ENCODE results near the gene GFOD1.
"Not testable (repeated sequence)": the region's sequence is repeated elsewhere in the genome, so short reads cannot be mapped to it uniquely, and the experiment has no call there.

The GFOD1 gene

DNA sequence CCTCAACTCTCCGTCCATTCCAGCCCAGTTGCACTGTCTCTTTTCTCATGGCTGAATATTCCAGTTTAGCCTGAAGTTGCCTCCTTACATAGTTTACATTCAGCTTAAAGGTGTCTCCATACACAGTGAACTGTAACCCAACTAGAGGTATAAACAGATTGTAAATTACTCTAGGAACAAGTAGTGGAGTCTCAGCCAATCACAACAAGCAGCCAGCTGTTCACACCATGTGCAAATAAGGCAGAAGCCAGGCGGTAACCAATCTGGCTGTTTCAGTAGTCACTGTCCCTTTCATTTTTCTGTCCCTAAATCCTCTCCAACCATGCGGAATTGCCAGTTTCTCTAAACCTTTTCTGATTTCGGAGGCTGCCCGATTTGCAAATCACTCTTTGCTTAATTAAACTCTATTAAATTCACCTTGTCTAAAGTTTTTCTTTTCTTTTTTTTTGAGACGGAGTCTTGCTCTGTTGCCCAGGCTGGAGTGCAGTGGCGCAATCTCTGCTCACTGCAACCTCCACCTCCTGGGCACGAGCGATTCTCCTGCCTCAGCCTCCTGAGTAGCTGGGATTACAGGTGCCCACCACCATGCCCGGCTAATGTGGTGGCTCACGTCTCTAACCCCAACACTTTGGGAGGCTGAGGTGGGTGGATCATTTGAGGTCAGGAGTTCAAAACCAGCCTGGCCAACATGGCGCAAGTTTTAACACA lies 37.6 kb upstream of the GFOD1 start:
- H3K4me1 ChIP-seq (ENCODE audit: control insufficient read depth, insufficient read depth, low read length): peaks cover 7% of the 10 kb centered on the region
- H3K9ac ChIP-seq (ENCODE audit: low read depth, low read length): no peak overlapping the region

DNA sequence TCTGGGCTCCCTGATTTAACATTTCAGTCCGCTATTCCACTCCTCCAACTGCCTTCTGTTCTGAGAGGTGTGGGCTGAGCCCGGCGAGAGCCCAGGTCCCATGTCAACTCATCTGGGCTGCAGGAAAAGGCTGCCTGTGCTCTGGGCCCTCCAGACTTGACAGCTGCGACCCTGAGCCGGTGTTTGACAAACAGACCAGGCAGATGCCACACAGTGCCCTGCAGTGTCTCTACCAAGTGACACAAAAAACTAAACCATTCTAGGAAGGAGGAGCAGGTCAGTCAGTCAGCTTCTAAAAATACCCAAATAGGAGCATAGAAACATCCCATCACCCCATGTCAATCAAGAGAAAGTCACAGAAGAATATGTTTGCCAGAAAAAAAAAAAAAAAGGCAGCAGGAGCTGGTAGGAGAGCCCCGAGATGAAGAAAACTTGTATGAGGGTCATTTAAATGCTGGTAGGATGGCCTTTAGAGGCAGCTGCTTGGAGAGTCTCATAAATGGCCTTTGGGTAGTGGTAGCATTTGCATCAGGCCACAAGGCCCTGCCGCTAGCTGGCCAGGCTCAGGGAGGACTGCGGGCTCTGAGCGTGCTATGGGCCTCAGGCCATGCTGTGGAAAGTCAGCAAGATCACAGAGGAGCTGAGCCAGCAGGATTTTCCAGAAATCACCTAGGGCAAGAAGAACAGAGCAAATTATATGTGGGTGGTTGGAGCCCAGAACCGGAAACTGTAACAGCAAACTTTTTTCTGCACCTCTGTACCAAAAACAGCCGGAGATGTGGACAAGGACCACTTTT lies 36.6 kb upstream of the GFOD1 start:
- H3K4me1 ChIP-seq (ENCODE audit: control insufficient read depth, insufficient read depth, low read length): peaks cover 4% of the 10 kb centered on the region
- no peak overlapping the region for H3K9ac ChIP-seq (ENCODE audit: low read depth, low read length)
- no peaks in the 10 kb centered on the region for H3K36me3 ChIP-seq (ENCODE audit: control insufficient read depth, insufficient read depth, low read length)
- no peaks in the 10 kb centered on the region for H3K27me3 ChIP-seq (ENCODE audit: control insufficient read depth, insufficient read depth, low read length)
- no peak overlapping the region for H3K4me3 ChIP-seq (ENCODE audit: low read depth, low read length)
- no peaks in the 10 kb centered on the region for H3K9me3 ChIP-seq (ENCODE audit: control insufficient read depth, insufficient read depth, low read length)

More for the DNA sequence above, 37.6 kb upstream of the GFOD1 start:
- Histone ChIP-seq H3K27me3 (ENCODE audit: control insufficient read depth, insufficient read depth, low read length) (no peaks in the 10 kb centered on the region), H3K4me3 (ENCODE audit: low read depth, low read length) (no peak overlapping the region), H3K9me3 (ENCODE audit: control insufficient read depth, insufficient read depth, low read length) (no peaks in the 10 kb centered on the region), H3K36me3 (ENCODE audit: control insufficient read depth, insufficient read depth, low read length) (no peaks in the 10 kb centered on the region)

- H3K9ac ChIP-seq (ENCODE audit: low read depth, low read length): no peak overlapping the region
- no peaks in the 10 kb centered on the region for H3K27me3 ChIP-seq (ENCODE audit: control insufficient read depth, insufficient read depth, low read length)
- no peaks in the 10 kb centered on the region for H3K9me3 ChIP-seq (ENCODE audit: control insufficient read depth, insufficient read depth, low read length)
- no peak overlapping the region for H3K4me3 ChIP-seq (ENCODE audit: low read depth, low read length)
- H3K4me1 ChIP-seq (ENCODE audit: control insufficient read depth, insufficient read depth, low read length): no peaks in the 10 kb centered on the region
- H3K36me3 ChIP-seq (ENCODE audit: control insufficient read depth, insufficient read depth, low read length): no peaks in the 10 kb centered on the region
These were observed 35.3 kb upstream of the GFOD1 start for GRCh38 chr6:13522656-13523055.

GRCh38 chr6:13519839-13520238 lies 32.4 kb upstream of the GFOD1 start:
- H3K9ac ChIP-seq (ENCODE audit: low read depth, low read length): no peak overlapping the region
- H3K4me3 ChIP-seq (ENCODE audit: low read depth, low read length): no peak overlapping the region
- H3K36me3 ChIP-seq (ENCODE audit: control insufficient read depth, insufficient read depth, low read length): no peaks in the 10 kb centered on the region
- no peaks in the 10 kb centered on the region for H3K4me1 ChIP-seq (ENCODE audit: control insufficient read depth, insufficient read depth, low read length)
- H3K27me3 ChIP-seq (ENCODE audit: control insufficient read depth, insufficient read depth, low read length): no peaks in the 10 kb centered on the region
- H3K9me3 ChIP-seq (ENCODE audit: control insufficient read depth, insufficient read depth, low read length): no peaks in the 10 kb centered on the region

DNA sequence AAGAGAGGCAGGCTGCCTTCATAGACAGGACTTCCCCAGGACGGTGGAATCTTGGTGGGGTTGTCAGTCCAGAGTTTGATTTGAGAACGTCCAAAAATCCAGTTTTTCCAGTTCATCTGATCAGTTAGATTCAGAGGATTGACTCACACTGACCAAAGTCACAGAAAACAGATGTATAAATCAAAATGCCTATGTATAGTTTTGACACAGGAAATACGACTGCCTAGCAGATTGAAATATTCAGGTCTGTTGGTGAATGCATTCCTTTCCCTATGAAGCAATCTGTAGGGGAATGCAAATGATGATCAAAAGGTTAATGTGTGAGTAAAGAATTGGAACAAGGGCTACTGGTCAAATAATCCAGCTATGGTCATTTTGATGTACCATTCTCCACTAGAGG lies 29.7 kb upstream of the GFOD1 start:
- H3K36me3 ChIP-seq (ENCODE audit: control insufficient read depth, insufficient read depth, low read length): no peaks in the 10 kb centered on the region
- no peak overlapping the region for H3K4me3 ChIP-seq (ENCODE audit: low read depth, low read length)
- peaks cover under 1% of the 10 kb centered on the region for H3K27me3 ChIP-seq (ENCODE audit: control insufficient read depth, insufficient read depth, low read length)

DNA sequence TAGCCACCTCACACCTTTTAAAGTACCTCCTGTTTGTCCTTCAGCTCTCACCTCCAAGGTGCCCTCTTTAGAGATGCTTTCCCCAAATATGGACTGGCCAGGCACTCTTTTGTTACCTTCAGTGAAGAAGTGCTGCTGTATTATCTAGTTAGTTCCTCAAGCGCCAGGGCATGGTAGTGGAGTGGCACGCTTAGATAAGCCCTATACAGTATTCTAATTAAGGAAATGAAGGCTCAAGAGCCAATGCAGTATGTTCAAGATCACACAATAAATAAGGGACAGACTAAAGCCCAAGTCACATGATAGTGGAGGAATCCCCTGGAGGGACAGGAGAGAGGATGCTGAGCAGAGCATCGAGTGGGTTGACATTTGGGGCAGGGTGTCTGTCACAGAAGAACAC lies 28.5 kb upstream of the GFOD1 start:
- H3K27me3 ChIP-seq (ENCODE audit: control insufficient read depth, insufficient read depth, low read length): peaks cover 4% of the 10 kb centered on the region
- H3K36me3 ChIP-seq (ENCODE audit: control insufficient read depth, insufficient read depth, low read length): no peaks in the 10 kb centered on the region
- H3K4me1 ChIP-seq (ENCODE audit: control insufficient read depth, insufficient read depth, low read length): no peaks in the 10 kb centered on the region
- H3K9me3 ChIP-seq (ENCODE audit: control insufficient read depth, insufficient read depth, low read length): no peaks in the 10 kb centered on the region
- H3K9ac ChIP-seq (ENCODE audit: low read depth, low read length): no peak overlapping the region
- no peak overlapping the region for H3K4me3 ChIP-seq (ENCODE audit: low read depth, low read length)

More for the DNA sequence above, 29.7 kb upstream of the GFOD1 start:
- Histone ChIP-seq H3K4me1 (ENCODE audit: control insufficient read depth, insufficient read depth, low read length) (no peaks in the 10 kb centered on the region), H3K9ac (ENCODE audit: low read depth, low read length) (no peak overlapping the region), H3K9me3 (ENCODE audit: control insufficient read depth, insufficient read depth, low read length) (no peaks in the 10 kb centered on the region)

DNA sequence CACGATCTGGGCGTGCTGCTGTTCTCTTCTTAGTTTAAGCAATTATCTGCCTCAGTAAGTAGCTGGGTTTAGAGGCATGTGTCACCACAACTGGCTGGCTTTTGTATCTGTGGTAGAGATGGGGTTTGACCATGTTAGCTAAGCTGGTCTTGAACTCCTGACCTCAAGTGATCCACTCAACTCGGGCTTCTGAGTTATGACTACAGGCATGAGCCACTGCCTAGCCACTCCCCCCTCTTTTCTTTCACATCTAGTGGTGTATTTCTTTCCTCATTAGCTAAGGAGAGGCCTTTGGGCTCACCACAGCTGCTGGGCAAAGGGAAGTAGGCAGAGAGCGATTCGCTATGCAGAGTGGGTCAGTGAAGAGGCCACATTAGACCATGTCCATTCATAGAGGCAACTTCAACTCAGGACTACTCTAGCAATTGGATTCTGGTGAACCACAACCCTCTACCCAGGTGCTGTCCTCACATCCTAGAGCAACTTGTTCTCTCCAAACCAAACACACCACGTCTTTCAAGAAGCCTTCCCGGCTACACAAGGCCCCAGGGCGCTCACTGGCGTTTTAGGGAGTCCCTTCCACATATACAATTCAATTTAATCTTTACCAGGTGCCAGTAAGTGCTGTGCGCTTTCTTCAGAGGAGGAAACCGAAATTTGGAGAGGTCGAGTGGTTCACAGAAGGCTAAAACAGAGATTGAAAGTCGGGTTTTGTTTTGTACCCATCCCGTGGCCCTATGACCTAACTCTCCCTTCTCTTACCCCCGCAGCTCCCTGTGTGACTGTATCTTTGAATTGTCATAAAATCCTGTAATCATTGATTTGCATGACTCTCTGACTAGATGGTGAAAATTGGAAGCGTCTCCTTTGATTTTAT lies 26.5 kb upstream of the GFOD1 start:
- H3K4me3 ChIP-seq (ENCODE audit: low read depth, low read length): no peak overlapping the region

GRCh38 chr6:13512900-13513299 lies 25.5 kb upstream of the GFOD1 start:
- H3K27me3 ChIP-seq (ENCODE audit: control insufficient read depth, insufficient read depth, low read length): peaks cover 4% of the 10 kb centered on the region
- H3K9ac ChIP-seq (ENCODE audit: low read depth, low read length): no peak overlapping the region
- H3K36me3 ChIP-seq (ENCODE audit: control insufficient read depth, insufficient read depth, low read length): no peaks in the 10 kb centered on the region
- H3K4me1 ChIP-seq (ENCODE audit: control insufficient read depth, insufficient read depth, low read length): no peaks in the 10 kb centered on the region
- no peak overlapping the region for H3K4me3 ChIP-seq (ENCODE audit: low read depth, low read length)
- H3K9me3 ChIP-seq (ENCODE audit: control insufficient read depth, insufficient read depth, low read length): no peaks in the 10 kb centered on the region

More for the DNA sequence above, 26.5 kb upstream of the GFOD1 start:
- Histone ChIP-seq H3K4me1 (ENCODE audit: control insufficient read depth, insufficient read depth, low read length) (no peaks in the 10 kb centered on the region), H3K27me3 (ENCODE audit: control insufficient read depth, insufficient read depth, low read length) (peaks cover 4% of the 10 kb centered on the region), H3K9me3 (ENCODE audit: control insufficient read depth, insufficient read depth, low read length) (no peaks in the 10 kb centered on the region), H3K9ac (ENCODE audit: low read depth, low read length) (no peak overlapping the region), H3K36me3 (ENCODE audit: control insufficient read depth, insufficient read depth, low read length) (no peaks in the 10 kb centered on the region)

DNA sequence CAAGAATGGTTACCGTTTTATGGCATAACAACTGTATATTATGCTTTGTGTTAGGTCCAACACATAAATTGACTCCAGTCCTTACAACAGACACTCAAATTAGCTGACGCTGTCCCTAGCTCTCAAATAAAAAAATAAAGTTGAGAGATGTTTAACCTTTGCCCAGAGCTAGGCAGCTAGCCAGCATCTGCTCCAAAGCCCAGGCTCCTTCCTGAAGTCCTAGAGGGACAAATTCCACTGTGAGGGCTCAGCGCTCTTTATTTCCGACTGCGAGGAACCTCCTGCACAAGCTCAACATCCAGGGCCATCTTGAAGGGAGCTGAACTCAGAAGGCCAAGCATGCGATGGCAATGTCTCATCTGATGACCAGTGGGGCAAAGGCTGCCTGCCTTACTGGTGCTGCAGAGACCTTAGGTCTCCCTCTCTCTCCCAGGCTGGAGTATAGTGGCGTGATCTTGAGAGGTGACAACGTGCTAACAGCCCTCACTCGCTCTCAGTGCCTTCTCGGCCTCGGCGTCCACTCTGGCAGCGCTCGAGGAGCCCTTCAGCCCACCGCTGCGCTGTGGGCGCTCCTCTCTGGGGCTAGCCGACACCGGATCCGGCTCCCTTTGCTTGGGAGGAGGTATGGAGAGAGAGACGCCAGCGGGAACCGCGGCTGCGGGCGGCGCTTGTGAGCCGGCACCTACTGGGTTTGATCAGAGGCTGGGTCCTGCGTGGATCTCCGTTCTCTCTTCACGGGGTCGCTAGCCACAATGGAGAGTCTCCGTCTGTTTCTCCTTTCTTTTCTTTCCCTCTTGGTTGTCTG lies 24.7 kb upstream of the GFOD1 start:
- peaks cover 4% of the 10 kb centered on the region for H3K27me3 ChIP-seq (ENCODE audit: control insufficient read depth, insufficient read depth, low read length)

GRCh38 chr6:13511141-13511571 lies 23.8 kb upstream of the GFOD1 start:
- H3K9ac ChIP-seq (ENCODE audit: low read depth, low read length); H3K36me3 ChIP-seq (ENCODE audit: control insufficient read depth, insufficient read depth, low read length); H3K4me1 ChIP-seq (ENCODE audit: control insufficient read depth, insufficient read depth, low read length); H3K27me3 ChIP-seq (ENCODE audit: control insufficient read depth, insufficient read depth, low read length); H3K9me3 ChIP-seq (ENCODE audit: control insufficient read depth, insufficient read depth, low read length); H3K4me3 ChIP-seq (ENCODE audit: low read depth, low read length): not testable (repeated sequence)

More for the DNA sequence above, 24.7 kb upstream of the GFOD1 start:
- H3K4me3 ChIP-seq (ENCODE audit: low read depth, low read length): no peak overlapping the region
- no peaks in the 10 kb centered on the region for H3K9me3 ChIP-seq (ENCODE audit: control insufficient read depth, insufficient read depth, low read length)
- no peaks in the 10 kb centered on the region for H3K36me3 ChIP-seq (ENCODE audit: control insufficient read depth, insufficient read depth, low read length)
- H3K4me1 ChIP-seq (ENCODE audit: control insufficient read depth, insufficient read depth, low read length): no peaks in the 10 kb centered on the region
- no peak overlapping the region for H3K9ac ChIP-seq (ENCODE audit: low read depth, low read length)

DNA sequence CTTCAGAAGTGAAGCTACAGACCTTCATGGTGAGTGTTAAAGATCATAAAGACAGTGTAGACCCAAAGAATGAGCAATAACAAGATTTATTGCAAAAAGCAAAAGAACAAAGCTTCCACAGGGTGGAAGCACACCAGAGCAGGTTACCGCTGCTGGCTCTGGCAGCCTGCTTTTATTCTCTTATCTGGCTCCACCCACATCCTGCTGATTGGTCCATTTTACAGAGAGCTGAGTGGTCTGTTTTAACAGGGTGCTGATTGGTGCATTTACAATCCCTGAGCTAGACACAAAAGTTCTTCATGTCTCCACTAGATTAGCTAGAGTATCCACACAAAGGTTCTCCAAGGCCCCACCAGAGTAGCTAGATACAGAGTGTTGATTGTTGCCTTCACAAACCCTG lies 23.0 kb upstream of the GFOD1 start:
- H3K4me3 ChIP-seq (ENCODE audit: low read depth, low read length); H3K9me3 ChIP-seq (ENCODE audit: control insufficient read depth, insufficient read depth, low read length); H3K36me3 ChIP-seq (ENCODE audit: control insufficient read depth, insufficient read depth, low read length); H3K27me3 ChIP-seq (ENCODE audit: control insufficient read depth, insufficient read depth, low read length); H3K4me1 ChIP-seq (ENCODE audit: control insufficient read depth, insufficient read depth, low read length); H3K9ac ChIP-seq (ENCODE audit: low read depth, low read length): not testable (repeated sequence)

All from iPS-15b (cell line).